Left lung (tissue), 10 donors: ENCODE measurements around the gene SUSD6. TPM values are rescaled to one million over a fixed set of nuclear protein-coding genes. Genes with fewer than 3 reads are reported as not detected.

Experiments
- ATAC-seq: fragments of 200-7000 bp; cut with Tn5 transposase; one replicate; pipeline ENCODE4 v1.9.1; 2020; ENCODE audit warnings: moderate library complexity
- DNase-seq, 4 donors: peaks; one replicate each; pipeline ENCODE4 v3.0.0-alpha.2; 2013 to 2020
- H3K27ac ChIP-seq, 2 donors: fragments of 200-600 bp; sonication (generic) in 1 of 2; one replicate each; pipeline versions ENCODE4 v1.5.0 to v1.8.0; 2020 to 2021
- H3K27me3 ChIP-seq, 2 donors: fragments of 200-600 bp; sonication (generic) in 1 of 2; one replicate each; pipeline versions ENCODE4 v1.5.0 to v1.8.0; 2020 to 2021
- H3K36me3 ChIP-seq, 2 donors: fragments of 200-600 bp; sonication (generic) in 1 of 2; one replicate each; pipeline versions ENCODE4 v1.5.0 to v1.8.0; 2020 to 2021
- H3K4me1 ChIP-seq, 2 donors: fragments of 200-600 bp; one replicate each; pipeline ENCODE4 v1.8.0; 2021
- H3K4me3 ChIP-seq, 2 donors: fragments of 200-600 bp; sonication (generic) in 1 of 2; one replicate each; pipeline versions ENCODE4 v1.5.0 to v1.8.0; 2020 to 2021; ENCODE audit warnings: mild to moderate bottlenecking in 1 of 2
- H3K9me3 ChIP-seq, 2 donors: fragments of 200-600 bp; sonication (generic) in 1 of 2; one replicate each; pipeline versions ENCODE4 v1.5.0 to v1.8.0; 2020 to 2021
- intact Hi-C, 2 donors: fragments of 100-400 bp; cut with DNase I; formaldehyde crosslinking; loops; one replicate each; pipeline versions ENCODE4 v1.11.2 to v1.14.2; 2022
- polyA plus RNA-seq, 6 donors: library from polyadenylated mRNA; unstranded; fragments of 120-200 nt; gene quantifications; one replicate each; pipeline ENCODE4 v1.2.1, GENCODE V29; 2013; ENCODE audit not compliant: insufficient read length in 6 of 6
- total RNA-seq, 2 donors: library from RNA; stranded (reverse); fragmentation: NEBNext Ultra II Directional; extraction: Animal tissue kit (Norgen Biotek cat#: 25700); gene quantifications; one replicate each; pipeline ENCODE4 v1.2.1, GENCODE V29; 2021
- TF ChIP-seq, protein P1 (sequence below), 2 donors: fragments of 200-600 bp; sonication (generic) in 1 of 2; IDR thresholded peaks; one replicate each; pipeline versions ENCODE4 v1.5.0 to v1.8.0; 2021; ENCODE audit warnings: antibody characterized with exemption in 2 of 2
- donor health status: DM: no; HTN: yes; CAD: no.
- donor health status: DM: no; HTN: no; CAD: no.

The SUSD6 gene
- total and polyA plus RNA-seq, 8 donors, result 27.7 to 77.4 (median 31.3) TPM

DNA sequence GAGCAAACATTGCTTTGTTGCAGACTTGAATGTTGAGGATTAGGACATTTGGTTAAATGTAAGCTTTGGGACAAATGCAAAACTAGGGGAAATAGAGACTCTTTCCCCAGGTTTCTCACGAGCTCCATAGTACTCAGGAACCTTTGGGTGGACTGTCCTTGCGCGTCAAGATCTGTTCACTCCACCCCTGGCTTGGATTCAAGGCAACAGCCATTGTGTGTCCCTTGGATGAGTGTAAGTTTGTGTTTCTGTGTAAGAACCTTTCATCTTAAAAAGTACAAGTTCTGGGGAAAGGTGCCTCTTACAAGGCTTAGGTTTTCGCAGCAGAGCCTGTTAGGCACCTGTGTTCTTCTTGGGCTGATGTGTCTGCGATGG is 3.7 kb downstream of the SUSD6 start:
- Histone ChIP-seq H3K27ac (peak overlapping the region; percentile 94 to 98), H3K4me3 (peak overlapping the region in 1 of 2 donors; percentile 66), H3K27me3 (no peaks in the 10 kb centered on the region), H3K36me3 (no peaks in the 10 kb centered on the region), H3K4me1 (peaks cover 67 to 87% of the 10 kb centered on the region in 2 donors), H3K9me3 (no peaks in the 10 kb centered on the region)
- ATAC-seq (no peak), DNase-seq (no peak)
- intact Hi-C loops, result no loop called here
- TF ChIP-seq, protein P1, sequence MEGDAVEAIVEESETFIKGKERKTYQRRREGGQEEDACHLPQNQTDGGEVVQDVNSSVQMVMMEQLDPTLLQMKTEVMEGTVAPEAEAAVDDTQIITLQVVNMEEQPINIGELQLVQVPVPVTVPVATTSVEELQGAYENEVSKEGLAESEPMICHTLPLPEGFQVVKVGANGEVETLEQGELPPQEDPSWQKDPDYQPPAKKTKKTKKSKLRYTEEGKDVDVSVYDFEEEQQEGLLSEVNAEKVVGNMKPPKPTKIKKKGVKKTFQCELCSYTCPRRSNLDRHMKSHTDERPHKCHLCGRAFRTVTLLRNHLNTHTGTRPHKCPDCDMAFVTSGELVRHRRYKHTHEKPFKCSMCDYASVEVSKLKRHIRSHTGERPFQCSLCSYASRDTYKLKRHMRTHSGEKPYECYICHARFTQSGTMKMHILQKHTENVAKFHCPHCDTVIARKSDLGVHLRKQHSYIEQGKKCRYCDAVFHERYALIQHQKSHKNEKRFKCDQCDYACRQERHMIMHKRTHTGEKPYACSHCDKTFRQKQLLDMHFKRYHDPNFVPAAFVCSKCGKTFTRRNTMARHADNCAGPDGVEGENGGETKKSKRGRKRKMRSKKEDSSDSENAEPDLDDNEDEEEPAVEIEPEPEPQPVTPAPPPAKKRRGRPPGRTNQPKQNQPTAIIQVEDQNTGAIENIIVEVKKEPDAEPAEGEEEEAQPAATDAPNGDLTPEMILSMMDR (IDR thresholded peaks at IDR 0.05), result no peak

GRCh38 chr14:69615496-69616407 is 4.4 kb downstream of the SUSD6 start:
- H3K27me3 ChIP-seq, result no peaks in the 10 kb centered on the region
- peaks cover 67 to 87% of the 10 kb centered on the region in 2 donors for H3K4me1 ChIP-seq
- DNase-seq (peak in 2 of 4 donors; percentile 43 to 64), ATAC-seq (peak; percentile 27)
- peak overlapping the region; percentile 94 to 98 for H3K27ac ChIP-seq
- H3K9me3 ChIP-seq, result no peaks in the 10 kb centered on the region
- TF ChIP-seq, protein P1 (IDR thresholded peaks at IDR 0.05), result no peak
- peak overlapping the region in 1 of 2 donors; percentile 66 for H3K4me3 ChIP-seq
- H3K36me3 ChIP-seq, result no peaks in the 10 kb centered on the region
- intact Hi-C loops, result no loop called here

DNA sequence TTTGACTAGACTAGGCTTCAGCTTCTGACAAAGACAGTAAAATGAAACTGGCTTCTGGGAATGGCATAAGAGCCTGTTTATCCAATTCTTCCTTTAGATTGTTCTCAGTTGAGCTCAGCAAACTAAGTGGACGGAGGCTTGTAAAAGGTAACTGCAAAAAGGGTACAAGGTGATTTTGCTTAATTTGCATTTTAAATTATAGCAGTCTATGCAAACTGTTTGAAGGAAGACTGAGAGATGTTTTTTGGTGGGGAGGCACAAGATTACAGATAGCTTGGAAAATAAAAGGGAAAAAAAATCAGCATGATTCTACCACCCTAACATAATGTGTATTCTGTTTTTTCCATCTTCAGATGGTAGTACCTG is 5.0 kb downstream of the SUSD6 start:
- Histone ChIP-seq H3K27me3 (no peaks in the 10 kb centered on the region), H3K27ac (peak overlapping the region; percentile 94 to 98), H3K36me3 (no peaks in the 10 kb centered on the region), H3K9me3 (no peaks in the 10 kb centered on the region), H3K4me3 (peak overlapping the region in 1 of 2 donors; percentile 66), H3K4me1 (peaks cover 73 to 90% of the 10 kb centered on the region in 2 donors)
- TF ChIP-seq, protein P1 (IDR thresholded peaks at IDR 0.05), result no peak
- intact Hi-C loops, result no loop called here
- ATAC-seq, result no peak
- no peak for DNase-seq

GRCh38 chr14:69617796-69618195 is 6.4 kb downstream of the SUSD6 start:
- no peaks in the 10 kb centered on the region for H3K27me3 ChIP-seq
- H3K9me3 ChIP-seq, result no peaks in the 10 kb centered on the region
- no peak for ATAC-seq
- peaks cover 77 to 97% of the 10 kb centered on the region in 2 donors for H3K4me1 ChIP-seq
- no peak overlapping the region for H3K4me3 ChIP-seq
- intact Hi-C loops, result no loop called here
- no peak for DNase-seq
- H3K36me3 ChIP-seq, result no peaks in the 10 kb centered on the region
- H3K27ac ChIP-seq, result peak overlapping the region; percentile 23 to 98
- TF ChIP-seq, protein P1 (IDR thresholded peaks at IDR 0.05), result no peak

DNA sequence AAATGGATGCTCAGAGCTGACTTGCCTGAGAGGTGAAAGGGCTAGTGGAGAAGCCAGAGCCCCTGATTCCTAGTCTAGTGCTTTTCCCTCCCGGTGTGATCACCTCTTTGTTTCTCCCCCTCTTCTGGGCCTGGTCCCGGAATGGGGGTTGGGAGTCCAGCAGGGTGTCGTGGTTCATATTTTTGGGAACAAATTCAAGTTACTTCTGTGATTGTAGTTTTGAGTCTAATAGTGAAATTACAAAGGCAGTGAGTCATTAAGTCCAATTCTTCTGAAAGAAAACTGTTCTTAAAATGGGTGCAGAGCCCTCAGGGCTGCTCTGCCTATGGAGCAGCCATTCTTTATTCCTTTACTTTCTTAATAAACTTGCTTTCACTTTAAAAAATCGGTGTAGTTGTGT is 7.6 kb downstream of the SUSD6 start:
- Histone ChIP-seq H3K36me3 (no peaks in the 10 kb centered on the region), H3K9me3 (no peaks in the 10 kb centered on the region), H3K27me3 (no peaks in the 10 kb centered on the region), H3K4me3 (no peak overlapping the region), H3K27ac (peak overlapping the region in 1 of 2 donors; percentile 98), H3K4me1 (peaks cover 72 to 96% of the 10 kb centered on the region in 2 donors)
- TF ChIP-seq, protein P1 (IDR thresholded peaks at IDR 0.05), result no peak
- ATAC-seq, result no peak
- no peak for DNase-seq
- intact Hi-C loops, result no loop called here
